ENCODE measurements around the gene MAGI1.

DNA sequence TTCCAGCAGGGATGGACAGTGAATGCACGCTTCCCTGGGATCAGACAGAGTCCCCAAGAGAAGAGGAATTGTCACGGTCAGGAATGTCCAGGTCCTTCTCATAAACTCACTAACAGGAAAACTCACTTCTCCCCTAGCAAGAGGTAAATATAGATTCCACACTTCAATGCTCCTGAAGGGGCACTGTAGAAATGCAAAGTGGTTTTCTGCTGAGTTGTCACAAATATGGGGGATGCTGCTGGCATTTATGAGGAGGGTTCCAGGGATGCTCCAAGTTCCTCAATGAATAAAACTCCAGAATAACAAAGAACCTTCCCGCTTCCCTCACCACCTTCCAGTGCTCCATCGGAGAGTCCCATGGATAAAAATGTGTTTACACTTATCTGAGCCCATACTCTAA, 423.4 kb downstream of the MAGI1 start:
- TF ChIP-seq POLR2A (IDR thresholded peaks at IDR 0.05), result no peak
- TF ChIP-seq, protein P1, sequence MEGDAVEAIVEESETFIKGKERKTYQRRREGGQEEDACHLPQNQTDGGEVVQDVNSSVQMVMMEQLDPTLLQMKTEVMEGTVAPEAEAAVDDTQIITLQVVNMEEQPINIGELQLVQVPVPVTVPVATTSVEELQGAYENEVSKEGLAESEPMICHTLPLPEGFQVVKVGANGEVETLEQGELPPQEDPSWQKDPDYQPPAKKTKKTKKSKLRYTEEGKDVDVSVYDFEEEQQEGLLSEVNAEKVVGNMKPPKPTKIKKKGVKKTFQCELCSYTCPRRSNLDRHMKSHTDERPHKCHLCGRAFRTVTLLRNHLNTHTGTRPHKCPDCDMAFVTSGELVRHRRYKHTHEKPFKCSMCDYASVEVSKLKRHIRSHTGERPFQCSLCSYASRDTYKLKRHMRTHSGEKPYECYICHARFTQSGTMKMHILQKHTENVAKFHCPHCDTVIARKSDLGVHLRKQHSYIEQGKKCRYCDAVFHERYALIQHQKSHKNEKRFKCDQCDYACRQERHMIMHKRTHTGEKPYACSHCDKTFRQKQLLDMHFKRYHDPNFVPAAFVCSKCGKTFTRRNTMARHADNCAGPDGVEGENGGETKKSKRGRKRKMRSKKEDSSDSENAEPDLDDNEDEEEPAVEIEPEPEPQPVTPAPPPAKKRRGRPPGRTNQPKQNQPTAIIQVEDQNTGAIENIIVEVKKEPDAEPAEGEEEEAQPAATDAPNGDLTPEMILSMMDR (IDR thresholded peaks at IDR 0.05), result no peak
